Esophagus (tissue), 2 donors: ENCODE measurements around the gene PITRM1. TPM values are rescaled to one million over a fixed set of nuclear protein-coding genes. Genes with fewer than 3 reads are reported as not detected.

Experiments used
- H3K27ac ChIP-seq, 2 donors: one replicate each; pipeline ENCODE4 v1.5.1; 2013; ENCODE audit warnings: low read depth in 2 of 2, mild to moderate bottlenecking in 2 of 2, inconsistent platforms in 1 of 2, low read length in 1 of 2, moderate library complexity in 1 of 2
- H3K27me3 ChIP-seq, 2 donors: one replicate each; pipeline ENCODE4 v1.6.1; 2013; ENCODE audit warnings: low read length in 2 of 2, control low read depth in 1 of 2, mild to moderate bottlenecking in 1 of 2; ENCODE audit not compliant: insufficient read depth in 2 of 2, control insufficient read depth in 1 of 2
- H3K36me3 ChIP-seq, 2 donors: one replicate each; pipeline ENCODE4 v1.6.1; 2013; ENCODE audit warnings: low read length in 1 of 2; ENCODE audit not compliant: control insufficient read depth in 2 of 2, insufficient read depth in 2 of 2
- H3K4me1 ChIP-seq, 2 donors: one replicate each; pipeline ENCODE4 v1.6.1; 2013; ENCODE audit warnings: low read length in 1 of 2; ENCODE audit not compliant: control insufficient read depth in 2 of 2, insufficient read depth in 2 of 2
- H3K4me3 ChIP-seq, 2 donors: one replicate each; pipeline ENCODE4 v1.5.1; 2013; ENCODE audit warnings: low read length in 2 of 2, mild to moderate bottlenecking in 2 of 2, low read depth in 1 of 2, moderate library complexity in 1 of 2
- H3K9me3 ChIP-seq, 2 donors: one replicate each; pipeline ENCODE4 v1.6.1; 2013; ENCODE audit warnings: mild to moderate bottlenecking in 2 of 2, low read depth in 1 of 2, low read length in 1 of 2, moderate library complexity in 1 of 2; ENCODE audit not compliant: control insufficient read depth in 2 of 2, insufficient read depth in 1 of 2
- WGBS, 2 donors: extraction: QIAGEN DNeasy Blood & Tissue Kit; methylation state at CpG; one replicate each; pipeline ENCODE4 v1.1.7; 2013; 5-methylcytosine and 5-hydroxymethylcytosine counted together
- polyA plus RNA-seq, 2 donors: library from polyadenylated mRNA; stranded (reverse); fragments of 200-250 nt; gene quantifications; one replicate each; pipeline ENCODE4 v1.2.3, GENCODE V29; 2013
- donor health status: healthy with polysubstance abuse.
- donor health status: Bipolar disorder and iron deficiency.

Gene PITRM1
- polyA plus RNA-seq, 2 donors = 41.8 to 53.0 TPM

DNA sequence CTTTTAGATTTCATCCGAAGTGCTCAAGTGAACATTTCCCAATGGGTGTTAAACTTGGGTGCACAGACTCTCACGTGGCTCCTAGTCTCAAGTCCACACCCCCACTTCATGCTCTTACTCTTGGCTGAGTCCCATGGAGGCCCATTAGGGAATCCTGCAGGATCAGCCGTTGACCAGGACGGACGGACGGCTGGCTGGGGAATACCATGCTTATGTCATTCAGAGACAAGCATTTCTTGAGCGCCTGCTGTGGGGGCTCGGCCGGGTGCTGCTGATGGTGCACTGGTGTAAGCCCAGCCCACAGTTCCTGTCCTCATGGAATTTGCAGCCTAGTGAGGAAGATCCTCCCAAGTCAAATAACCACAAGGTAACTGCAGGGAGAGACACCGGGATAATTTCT lies 44.7 kb downstream of the PITRM1 start:
- no peak overlapping the region for H3K4me3 ChIP-seq
- no peaks in the 10 kb centered on the region for H3K9me3 ChIP-seq
- no peaks in the 10 kb centered on the region for H3K27me3 ChIP-seq
- no peak overlapping the region for H3K27ac ChIP-seq
- WGBS, 2 donors = 77 to 80% methylated on average over 10 of the region's 10 CpGs
- peaks cover 6 to 10% of the 10 kb centered on the region in 2 donors for H3K4me1 ChIP-seq
- peaks cover 4 to 54% of the 10 kb centered on the region in 2 donors for H3K36me3 ChIP-seq

DNA sequence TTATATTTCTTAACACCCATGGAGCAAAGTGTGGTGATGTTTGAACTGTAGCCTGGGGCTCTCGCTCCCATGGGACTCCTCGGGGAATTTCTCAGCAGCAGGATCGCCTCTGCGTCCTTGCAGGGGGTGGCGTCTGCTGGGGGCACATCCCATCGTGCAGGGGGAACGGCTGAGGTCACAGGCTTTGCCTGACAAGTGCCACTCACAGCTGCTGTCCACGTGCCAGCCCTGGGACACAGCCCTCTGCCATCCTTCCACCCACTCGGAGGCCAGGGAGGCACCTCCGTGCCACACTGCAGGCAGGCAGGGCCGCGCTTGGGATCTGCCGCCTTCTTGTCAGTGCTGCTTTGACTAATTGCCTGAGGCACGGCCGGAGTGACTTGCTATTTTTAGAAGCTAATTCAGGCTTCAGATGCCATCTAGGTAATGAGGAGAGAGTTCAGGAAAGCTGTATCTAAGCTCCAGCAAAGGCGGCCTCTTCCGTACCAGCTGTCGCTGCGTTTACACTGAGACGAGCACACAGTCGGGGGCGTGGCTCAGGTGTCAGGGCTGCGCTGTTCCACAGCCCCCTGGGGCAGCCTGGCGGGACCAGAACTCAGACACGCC lies 45.7 kb downstream of the PITRM1 start:
- Histone ChIP-seq H3K4me3 (no peak overlapping the region), H3K27ac (no peak overlapping the region), H3K36me3 (peaks cover 10 to 56% of the 10 kb centered on the region in 2 donors), H3K27me3 (no peaks in the 10 kb centered on the region), H3K9me3 (no peaks in the 10 kb centered on the region), H3K4me1 (peaks cover 6 to 10% of the 10 kb centered on the region in 2 donors)
- WGBS, 2 donors = 31 to 41% methylated on average over 25 of the region's 25 CpGs

DNA sequence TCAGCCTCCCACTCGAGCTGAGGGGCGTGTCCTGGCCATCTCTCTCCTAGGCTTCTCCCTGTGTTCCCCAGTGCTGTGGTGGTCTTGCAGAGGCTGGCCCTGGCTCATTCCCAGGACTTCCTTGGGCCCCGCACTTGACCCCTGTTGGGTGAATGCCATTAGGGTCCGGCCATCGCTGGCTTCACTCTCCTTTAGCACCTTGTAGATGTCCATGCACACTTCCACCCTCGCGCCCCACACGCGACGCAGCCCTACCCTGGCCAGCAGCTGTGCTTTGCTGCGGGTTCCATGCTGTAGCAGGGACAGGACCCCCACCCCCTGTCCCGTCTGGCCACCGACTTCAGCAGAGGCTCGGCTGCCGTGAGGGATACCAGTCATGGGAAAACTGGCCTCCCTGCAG lies 46.3 kb downstream of the PITRM1 start:
- WGBS, 2 donors = 79 to 83% methylated on average over 15 of the region's 15 CpGs
- Histone ChIP-seq H3K4me1 (peaks cover 6 to 10% of the 10 kb centered on the region in 2 donors), H3K9me3 (no peaks in the 10 kb centered on the region), H3K27me3 (no peaks in the 10 kb centered on the region), H3K4me3 (no peak overlapping the region), H3K27ac (no peak overlapping the region), H3K36me3 (peaks cover 10 to 56% of the 10 kb centered on the region in 2 donors)

- Histone ChIP-seq H3K9me3 (no peaks in the 10 kb centered on the region), H3K27ac (no peak overlapping the region), H3K4me1 (peaks cover 6 to 10% of the 10 kb centered on the region in 2 donors), H3K4me3 (no peak overlapping the region), H3K27me3 (no peaks in the 10 kb centered on the region), H3K36me3 (peaks cover 10 to 58% of the 10 kb centered on the region in 2 donors)
- WGBS, 2 donors = 90 to 92% methylated on average over 24 of the region's 24 CpGs
Measured at GRCh38 chr10:3125527-3126170, 46.9 kb downstream of the PITRM1 start.

DNA sequence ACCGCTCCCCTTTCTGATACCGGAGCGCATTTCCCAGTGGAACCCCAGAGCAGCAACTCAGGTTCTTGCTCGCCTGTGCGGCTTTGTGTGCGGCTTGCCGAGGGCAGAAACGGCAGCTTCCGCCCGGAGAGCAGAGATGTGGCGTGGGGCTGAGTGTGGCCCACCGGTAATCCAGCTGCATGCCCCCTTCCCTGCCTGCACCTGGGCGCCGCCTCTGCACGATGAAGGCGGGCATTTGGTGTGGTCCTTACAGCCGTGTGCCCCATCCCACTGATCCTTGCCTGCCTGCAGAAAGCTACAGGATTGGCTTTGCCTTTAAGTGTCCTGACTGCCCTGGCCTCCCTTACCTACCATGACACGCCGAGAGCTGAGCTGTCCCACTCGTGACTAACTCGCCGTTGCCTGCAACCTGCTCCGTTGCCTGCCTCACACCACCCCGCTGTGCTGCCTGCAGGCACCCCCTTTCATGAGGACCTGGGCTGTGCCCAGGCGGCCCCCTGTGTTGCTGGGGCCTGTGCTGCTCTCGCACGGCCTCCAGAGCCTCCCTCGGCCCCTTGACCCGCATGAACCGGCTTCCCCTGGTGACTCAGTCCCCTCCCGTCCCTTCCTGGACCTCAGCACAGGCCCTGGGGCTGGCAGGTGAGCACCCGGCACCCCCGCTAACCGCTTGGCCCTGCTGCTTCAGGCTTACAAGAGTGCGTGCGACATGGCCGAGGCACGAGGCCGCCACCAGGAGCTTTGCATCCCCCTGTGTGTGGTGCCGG lies 48.0 kb downstream of the PITRM1 start:
- no peaks in the 10 kb centered on the region for H3K9me3 ChIP-seq
- peaks cover 10 to 52% of the 10 kb centered on the region in 2 donors for H3K36me3 ChIP-seq
- H3K27me3 ChIP-seq = no peaks in the 10 kb centered on the region
- WGBS, 2 donors = 92% methylated on average over 40 of the region's 40 CpGs
- H3K4me3 ChIP-seq = no peak overlapping the region
- no peak overlapping the region for H3K27ac ChIP-seq
- peaks cover 6 to 10% of the 10 kb centered on the region in 2 donors for H3K4me1 ChIP-seq

DNA sequence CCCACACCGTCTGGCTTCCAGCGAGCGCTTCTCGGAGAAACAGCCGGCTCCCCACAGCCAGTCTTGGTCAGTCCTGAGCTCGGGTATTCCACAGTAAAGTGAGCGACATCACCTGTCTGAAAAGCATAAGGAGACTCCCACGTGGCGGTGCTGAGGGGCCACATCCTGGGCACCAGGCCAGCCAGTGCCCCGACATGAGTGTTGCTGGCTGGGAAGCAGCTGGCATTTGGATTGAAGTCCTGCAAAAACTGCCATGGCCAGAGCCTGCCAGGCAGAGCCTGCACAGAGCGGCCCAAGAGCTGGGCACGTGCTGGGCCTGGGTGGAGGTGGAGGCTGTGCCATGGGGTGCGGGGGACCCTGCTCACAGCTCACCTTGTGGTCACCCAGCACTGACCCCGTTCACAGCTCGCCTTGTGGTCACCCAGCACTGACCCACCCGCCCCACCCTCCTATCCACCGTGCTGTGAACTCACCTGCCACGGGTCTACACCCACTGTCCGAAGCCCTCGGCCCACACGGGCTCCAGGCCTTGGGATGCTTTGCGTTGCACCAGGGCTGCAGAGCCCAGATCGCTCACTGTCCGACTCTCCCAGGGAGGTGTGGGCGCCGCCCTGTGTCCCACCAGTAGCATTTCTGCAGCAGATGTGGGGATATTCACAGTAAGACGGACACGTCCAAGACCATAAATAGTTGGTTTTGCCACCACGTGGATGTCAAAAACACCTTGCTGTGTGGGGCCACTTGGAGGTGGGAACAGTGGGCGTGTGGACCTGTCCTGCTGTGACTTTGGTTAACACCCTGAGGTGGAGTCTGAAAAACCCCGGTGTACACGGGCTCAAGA lies 48.8 kb downstream of the PITRM1 start:
- Histone ChIP-seq H3K27ac (no peak overlapping the region), H3K36me3 (peaks cover 10 to 51% of the 10 kb centered on the region in 2 donors), H3K9me3 (no peaks in the 10 kb centered on the region), H3K4me1 (peaks cover 6 to 10% of the 10 kb centered on the region in 2 donors), H3K27me3 (no peaks in the 10 kb centered on the region), H3K4me3 (no peak overlapping the region)
- WGBS, 2 donors = 80 to 85% methylated on average over 32 of the region's 32 CpGs

- H3K27ac ChIP-seq = no peak overlapping the region
- peaks cover 10 to 52% of the 10 kb centered on the region in 2 donors for H3K36me3 ChIP-seq
- no peaks in the 10 kb centered on the region for H3K27me3 ChIP-seq
- H3K4me3 ChIP-seq = no peak overlapping the region
- 88 to 90% methylated on average over 27 of the region's 27 CpGs for WGBS, 2 donors
- H3K4me1 ChIP-seq = peaks cover 6 to 10% of the 10 kb centered on the region in 2 donors
- H3K9me3 ChIP-seq = no peaks in the 10 kb centered on the region
Measured at GRCh38 chr10:3122486-3123205, 49.9 kb downstream of the PITRM1 start.

GRCh38 chr10:3122034-3122433 lies 50.5 kb downstream of the PITRM1 start:
- H3K4me3 ChIP-seq = no peak overlapping the region
- H3K4me1 ChIP-seq = peaks cover 4 to 8% of the 10 kb centered on the region in 2 donors
- H3K9me3 ChIP-seq = no peaks in the 10 kb centered on the region
- peaks cover 10 to 56% of the 10 kb centered on the region in 2 donors for H3K36me3 ChIP-seq
- no peak overlapping the region for H3K27ac ChIP-seq
- WGBS, 2 donors = 89% methylated on average over 14 of the region's 14 CpGs
- no peaks in the 10 kb centered on the region for H3K27me3 ChIP-seq
